Measurements from ENCODE around the gene ZBTB8B.
"Not testable (repeated sequence)": the region's sequence is repeated elsewhere in the genome, so short reads cannot be mapped to it uniquely, and the experiment has no call there.

The ZBTB8B gene

GRCh38 chr1:32447469-32448185 lies 17.2 kb upstream of the ZBTB8B start:
- DNase-seq (ENCODE audit: low read depth), result peak; percentile 46
- no peak for TF ChIP-seq CTCF (conservative IDR thresholded peaks at IDR 0.05; ENCODE audit: control insufficient read depth, insufficient read depth, low read depth, low read length)
- peak overlapping the region; percentile 44 for H3K4me3 ChIP-seq (ENCODE audit: control insufficient read depth, low read depth, low read length)

- peak; percentile 86 for TF ChIP-seq CTCF (conservative IDR thresholded peaks at IDR 0.05; ENCODE audit: control insufficient read depth, insufficient read depth, low read depth, low read length)
- peak; percentile 77 for DNase-seq (ENCODE audit: low read depth)
- peak overlapping the region; percentile 44 for H3K4me3 ChIP-seq (ENCODE audit: control insufficient read depth, low read depth, low read length)
Measured at GRCh38 chr1:32448186-32448772, 16.6 kb upstream of the ZBTB8B start.

GRCh38 chr1:32448773-32449456 lies 16.0 kb upstream of the ZBTB8B start:
- no peak overlapping the region for H3K4me3 ChIP-seq (ENCODE audit: control insufficient read depth, low read depth, low read length)
- peak; percentile 25 for DNase-seq (ENCODE audit: low read depth)
- no peak for TF ChIP-seq CTCF (conservative IDR thresholded peaks at IDR 0.05; ENCODE audit: control insufficient read depth, insufficient read depth, low read depth, low read length)

- not testable (repeated sequence) for DNase-seq (ENCODE audit: low read depth); H3K4me3 ChIP-seq (ENCODE audit: control insufficient read depth, low read depth, low read length)
Measured at GRCh38 chr1:32449457-32449831, 15.4 kb upstream of the ZBTB8B start.

DNA sequence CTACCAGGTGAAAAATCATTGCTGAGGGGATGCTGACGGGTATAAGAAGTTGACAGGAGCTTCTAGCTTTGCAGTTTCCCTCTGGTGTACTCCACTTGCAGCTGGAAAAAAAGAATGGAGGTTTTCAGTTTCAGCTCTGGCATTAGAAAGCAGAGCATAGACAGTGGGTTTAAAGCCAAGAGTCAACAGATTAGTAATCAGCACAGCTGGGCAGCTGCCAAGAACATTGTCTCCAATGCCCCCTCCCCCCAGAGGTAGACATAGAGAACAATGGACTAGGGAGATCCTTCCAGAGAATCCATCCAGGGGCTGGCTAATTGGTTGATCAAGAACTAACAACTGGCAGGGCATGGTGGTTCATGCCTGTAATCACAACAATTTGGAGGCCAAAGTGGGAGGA lies 10.1 kb upstream of the ZBTB8B start:
- H3K4me3 ChIP-seq (ENCODE audit: control insufficient read depth, low read depth, low read length), result no peak overlapping the region
- TF ChIP-seq CTCF (conservative IDR thresholded peaks at IDR 0.05; ENCODE audit: control insufficient read depth, insufficient read depth, low read depth, low read length), result no peak
- DNase-seq (ENCODE audit: low read depth), result peak; percentile 21

DNA sequence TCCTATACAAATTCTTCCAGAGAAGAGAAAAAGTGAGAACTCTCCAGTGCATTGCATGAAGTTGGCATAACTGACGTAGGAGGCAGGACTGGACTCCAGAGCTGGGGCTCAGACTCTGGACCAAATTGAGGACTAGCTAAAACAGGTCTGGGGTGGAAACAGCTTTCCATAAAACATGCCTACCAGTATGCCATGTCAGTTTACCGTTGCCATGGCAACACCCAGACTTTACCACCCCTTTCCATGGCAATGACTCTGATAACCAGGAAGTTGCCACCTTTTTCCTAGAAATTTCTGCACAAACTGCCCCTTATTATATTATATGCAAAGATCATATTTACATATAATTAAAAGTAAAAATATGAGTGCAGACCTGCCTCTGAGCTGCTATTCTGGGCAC lies 8.9 kb upstream of the ZBTB8B start:
- TF ChIP-seq CTCF (conservative IDR thresholded peaks at IDR 0.05; ENCODE audit: control insufficient read depth, insufficient read depth, low read depth, low read length), result no peak
- no peak for DNase-seq (ENCODE audit: low read depth)
- H3K4me3 ChIP-seq (ENCODE audit: control insufficient read depth, low read depth, low read length), result no peak overlapping the region

GRCh38 chr1:32458798-32459197 lies 6.1 kb upstream of the ZBTB8B start:
- DNase-seq (ENCODE audit: low read depth); H3K4me3 ChIP-seq (ENCODE audit: control insufficient read depth, low read depth, low read length): not testable (repeated sequence)

DNA sequence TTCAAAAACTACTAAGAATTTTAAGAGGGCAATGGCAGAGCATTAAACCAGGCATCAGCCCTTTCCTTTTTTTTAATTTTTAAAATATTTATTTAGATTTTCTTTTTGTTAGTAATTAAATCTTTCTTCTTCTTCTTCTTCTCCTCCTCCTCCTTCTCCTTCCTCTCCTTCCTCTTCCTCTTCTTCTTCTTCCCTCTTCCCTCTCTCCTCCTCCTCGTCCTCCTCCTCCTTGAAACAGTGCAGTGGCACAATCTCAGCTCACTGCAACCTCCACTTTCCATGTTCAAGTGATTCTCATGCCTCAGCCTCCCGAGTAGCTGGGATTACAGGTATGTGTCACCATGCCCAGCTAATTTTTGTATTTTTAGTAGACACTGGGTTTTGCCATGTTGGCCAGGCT lies 1.9 kb upstream of the ZBTB8B start:
- not testable (repeated sequence) for H3K4me3 ChIP-seq (ENCODE audit: control insufficient read depth, low read depth, low read length); DNase-seq (ENCODE audit: low read depth)

Measured in fibroblast of mammary gland (primary cell).